Astrocyte (in vitro differentiated cells and primary cell): ENCODE measurements around the gene A3GALT2.

Source experiments
- CTCF ChIP-seq: IDR thresholded peaks from 2 replicates; pipeline ENCODE4 v1.5.1; 2011; ENCODE audit warnings: low read depth, mild to moderate bottlenecking, inconsistent platforms, low read length, moderate library complexity; ENCODE audit not compliant: insufficient read depth
- EZH2 ChIP-seq: IDR thresholded peaks from 2 replicates; pipeline ENCODE4 v1.6.1; 2012; ENCODE audit warnings: mild to moderate bottlenecking, low read length, inconsistent platforms; ENCODE audit not compliant: insufficient read depth

GRCh38 chr1:33273961-33274371 lies 46.9 kb downstream of the A3GALT2 start:
- TF ChIP-seq CTCF (no peak), EZH2 (no peak)
